Measurements from ENCODE around the gene NANP.
"Not testable (repeated sequence)": the region's sequence is repeated elsewhere in the genome, so short reads cannot be mapped to it uniquely, and the experiment has no call there.

Gene NANP

GRCh38 chr20:25632940-25633790, 9.4 kb upstream of the NANP start:
- H3K9me3 ChIP-seq (ENCODE audit: control insufficient read depth in 2 of 2, low read length in 2 of 2): no peaks in the 10 kb centered on the region
- H3K36me3 ChIP-seq (ENCODE audit: control insufficient read depth in 2 of 2, insufficient read depth in 2 of 2, low read length in 2 of 2): no peaks in the 10 kb centered on the region
- H3K9ac ChIP-seq (ENCODE audit: low read length in 2 of 2): no peak overlapping the region
- H3K4me3 ChIP-seq (ENCODE audit: low read length in 2 of 2): no peak overlapping the region
- H3K27ac ChIP-seq (ENCODE audit: low read length): no peak overlapping the region
- H3K4me1 ChIP-seq (ENCODE audit: control insufficient read depth, insufficient read depth, low read length): no peaks in the 10 kb centered on the region
- H3K27me3 ChIP-seq (ENCODE audit: control insufficient read depth in 1 of 2, insufficient read depth in 2 of 2, low read length in 2 of 2): no peaks in the 10 kb centered on the region

- H3K4me1 ChIP-seq (ENCODE audit: control insufficient read depth, insufficient read depth, low read length); H3K27ac ChIP-seq (ENCODE audit: low read length); H3K27me3 ChIP-seq (ENCODE audit: control insufficient read depth in 1 of 2, insufficient read depth in 2 of 2, low read length in 2 of 2); H3K9ac ChIP-seq (ENCODE audit: low read length in 2 of 2); H3K36me3 ChIP-seq (ENCODE audit: control insufficient read depth in 2 of 2, insufficient read depth in 2 of 2, low read length in 2 of 2); H3K4me3 ChIP-seq (ENCODE audit: low read length in 2 of 2); H3K9me3 ChIP-seq (ENCODE audit: control insufficient read depth in 2 of 2, low read length in 2 of 2): not testable (repeated sequence)
Observed at GRCh38 chr20:25630615-25631014, 6.8 kb upstream of the NANP start.

- no peak overlapping the region for H3K27ac ChIP-seq (ENCODE audit: low read length)
- no peaks in the 10 kb centered on the region for H3K9me3 ChIP-seq (ENCODE audit: control insufficient read depth in 2 of 2, low read length in 2 of 2)
- H3K4me1 ChIP-seq (ENCODE audit: control insufficient read depth, insufficient read depth, low read length): no peaks in the 10 kb centered on the region
- no peak overlapping the region for H3K9ac ChIP-seq (ENCODE audit: low read length in 2 of 2)
- H3K36me3 ChIP-seq (ENCODE audit: control insufficient read depth in 2 of 2, insufficient read depth in 2 of 2, low read length in 2 of 2): no peaks in the 10 kb centered on the region
- H3K27me3 ChIP-seq (ENCODE audit: control insufficient read depth in 1 of 2, insufficient read depth in 2 of 2, low read length in 2 of 2): no peaks in the 10 kb centered on the region
- no peak overlapping the region for H3K4me3 ChIP-seq (ENCODE audit: low read length in 2 of 2)
Observed at GRCh38 chr20:25629816-25630499, 6.1 kb upstream of the NANP start.

GRCh38 chr20:25626779-25627178, 3.0 kb upstream of the NANP start:
- no peak overlapping the region for H3K27ac ChIP-seq (ENCODE audit: low read length)
- H3K9me3 ChIP-seq (ENCODE audit: control insufficient read depth in 2 of 2, low read length in 2 of 2): no peaks in the 10 kb centered on the region
- H3K36me3 ChIP-seq (ENCODE audit: control insufficient read depth in 2 of 2, insufficient read depth in 2 of 2, low read length in 2 of 2): no peaks in the 10 kb centered on the region
- no peak overlapping the region for H3K4me3 ChIP-seq (ENCODE audit: low read length in 2 of 2)
- peaks cover 9% of the 10 kb centered on the region for H3K4me1 ChIP-seq (ENCODE audit: control insufficient read depth, insufficient read depth, low read length)
- H3K9ac ChIP-seq (ENCODE audit: low read length in 2 of 2): no peak overlapping the region
- no peaks in the 10 kb centered on the region for H3K27me3 ChIP-seq (ENCODE audit: control insufficient read depth in 1 of 2, insufficient read depth in 2 of 2, low read length in 2 of 2)

GRCh38 chr20:25624500-25624939, 706 bp upstream of the NANP start:
- no peaks in the 10 kb centered on the region for H3K36me3 ChIP-seq (ENCODE audit: control insufficient read depth in 2 of 2, insufficient read depth in 2 of 2, low read length in 2 of 2)
- peak overlapping the region; percentile 89 for H3K27ac ChIP-seq (ENCODE audit: low read length)
- H3K9ac ChIP-seq (ENCODE audit: low read length in 2 of 2): peak overlapping the region; percentile 83 to 91
- H3K27me3 ChIP-seq (ENCODE audit: control insufficient read depth in 1 of 2, insufficient read depth in 2 of 2, low read length in 2 of 2): no peaks in the 10 kb centered on the region
- peaks cover 9% of the 10 kb centered on the region for H3K4me1 ChIP-seq (ENCODE audit: control insufficient read depth, insufficient read depth, low read length)
- H3K9me3 ChIP-seq (ENCODE audit: control insufficient read depth in 2 of 2, low read length in 2 of 2): no peaks in the 10 kb centered on the region
- peak overlapping the region; percentile 77 to 88 for H3K4me3 ChIP-seq (ENCODE audit: low read length in 2 of 2)

- no peaks in the 10 kb centered on the region for H3K27me3 ChIP-seq (ENCODE audit: control insufficient read depth in 1 of 2, insufficient read depth in 2 of 2, low read length in 2 of 2)
- peak overlapping the region; percentile 78 to 88 for H3K4me3 ChIP-seq (ENCODE audit: low read length in 2 of 2)
- no peaks in the 10 kb centered on the region for H3K9me3 ChIP-seq (ENCODE audit: control insufficient read depth in 2 of 2, low read length in 2 of 2)
- H3K27ac ChIP-seq (ENCODE audit: low read length): peak overlapping the region; percentile 89
- peak overlapping the region; percentile 83 to 84 for H3K9ac ChIP-seq (ENCODE audit: low read length in 2 of 2)
- no peaks in the 10 kb centered on the region for H3K36me3 ChIP-seq (ENCODE audit: control insufficient read depth in 2 of 2, insufficient read depth in 2 of 2, low read length in 2 of 2)
- peaks cover 9% of the 10 kb centered on the region for H3K4me1 ChIP-seq (ENCODE audit: control insufficient read depth, insufficient read depth, low read length)
Observed at GRCh38 chr20:25623225-25623735, 534 bp downstream of the NANP start.

GRCh38 chr20:25622450-25623224, 1.2 kb downstream of the NANP start:
- H3K4me3 ChIP-seq (ENCODE audit: low read length in 2 of 2): peak overlapping the region; percentile 78 to 88
- H3K9me3 ChIP-seq (ENCODE audit: control insufficient read depth in 2 of 2, low read length in 2 of 2): no peaks in the 10 kb centered on the region
- peaks cover 9% of the 10 kb centered on the region for H3K4me1 ChIP-seq (ENCODE audit: control insufficient read depth, insufficient read depth, low read length)
- H3K36me3 ChIP-seq (ENCODE audit: control insufficient read depth in 2 of 2, insufficient read depth in 2 of 2, low read length in 2 of 2): no peaks in the 10 kb centered on the region
- H3K9ac ChIP-seq (ENCODE audit: low read length in 2 of 2): peak overlapping the region; percentile 83 to 84
- no peaks in the 10 kb centered on the region for H3K27me3 ChIP-seq (ENCODE audit: control insufficient read depth in 1 of 2, insufficient read depth in 2 of 2, low read length in 2 of 2)
- H3K27ac ChIP-seq (ENCODE audit: low read length): peak overlapping the region; percentile 89

GRCh38 chr20:25622049-25622448, 1.8 kb downstream of the NANP start:
- Histone ChIP-seq H3K4me3 (ENCODE audit: low read length in 2 of 2) (no peak overlapping the region), H3K27me3 (ENCODE audit: control insufficient read depth in 1 of 2, insufficient read depth in 2 of 2, low read length in 2 of 2) (no peaks in the 10 kb centered on the region), H3K4me1 (ENCODE audit: control insufficient read depth, insufficient read depth, low read length) (peaks cover 9% of the 10 kb centered on the region), H3K36me3 (ENCODE audit: control insufficient read depth in 2 of 2, insufficient read depth in 2 of 2, low read length in 2 of 2) (no peaks in the 10 kb centered on the region), H3K27ac (ENCODE audit: low read length) (no peak overlapping the region), H3K9me3 (ENCODE audit: control insufficient read depth in 2 of 2, low read length in 2 of 2) (no peaks in the 10 kb centered on the region), H3K9ac (ENCODE audit: low read length in 2 of 2) (no peak overlapping the region)

- Histone ChIP-seq H3K36me3 (ENCODE audit: control insufficient read depth in 2 of 2, insufficient read depth in 2 of 2, low read length in 2 of 2) (peaks cover 2 to 9% of the 10 kb centered on the region in 2 donors), H3K27ac (ENCODE audit: low read length) (no peak overlapping the region), H3K4me1 (ENCODE audit: control insufficient read depth, insufficient read depth, low read length) (peaks cover 7% of the 10 kb centered on the region), H3K27me3 (ENCODE audit: control insufficient read depth in 1 of 2, insufficient read depth in 2 of 2, low read length in 2 of 2) (no peaks in the 10 kb centered on the region), H3K4me3 (ENCODE audit: low read length in 2 of 2) (no peak overlapping the region), H3K9ac (ENCODE audit: low read length in 2 of 2) (no peak overlapping the region), H3K9me3 (ENCODE audit: control insufficient read depth in 2 of 2, low read length in 2 of 2) (no peaks in the 10 kb centered on the region)
Observed at GRCh38 chr20:25619514-25619913, 4.3 kb downstream of the NANP start.

GRCh38 chr20:25608774-25609173, 15.0 kb downstream of the NANP start:
- Histone ChIP-seq H3K9me3 (ENCODE audit: control insufficient read depth in 2 of 2, low read length in 2 of 2) (no peaks in the 10 kb centered on the region), H3K27me3 (ENCODE audit: control insufficient read depth in 1 of 2, insufficient read depth in 2 of 2, low read length in 2 of 2) (no peaks in the 10 kb centered on the region), H3K27ac (ENCODE audit: low read length) (no peak overlapping the region), H3K9ac (ENCODE audit: low read length in 2 of 2) (no peak overlapping the region), H3K36me3 (ENCODE audit: control insufficient read depth in 2 of 2, insufficient read depth in 2 of 2, low read length in 2 of 2) (peaks cover 2 to 3% of the 10 kb centered on the region in 2 donors), H3K4me3 (ENCODE audit: low read length in 2 of 2) (no peak overlapping the region), H3K4me1 (ENCODE audit: control insufficient read depth, insufficient read depth, low read length) (no peaks in the 10 kb centered on the region)
